Measurements from ENCODE around the gene NEK1. TPM values are rescaled to one million over a fixed set of nuclear protein-coding genes. Genes with fewer than 3 reads are reported as not detected.

NEK1 gene
- total RNA-seq, 1 experiment from 2014 or later, result 8.7 TPM

- no peak overlapping the region for H3K4me3 Mint-ChIP-seq (ENCODE audit: unreplicated experiment)
- Histone ChIP-seq H3K4me3 (ENCODE audit: low read depth, low read length) (no peak overlapping the region), H3K4me1 (no peaks in the 10 kb centered on the region), H3K36me3 (ENCODE audit: control insufficient read depth, insufficient read depth, low read length) (no peaks in the 10 kb centered on the region), H3K9me3 (peaks cover 7% of the 10 kb centered on the region), H3K27me3 (replicated peaks; ENCODE audit: control insufficient read depth, insufficient read depth, low read length) (no peaks in the 10 kb centered on the region)
- POLR2A ChIA-PET, result no interaction called here
- H3K36me3 Mint-ChIP-seq (ENCODE audit: insufficient read depth, unreplicated experiment), result no peaks in the 10 kb centered on the region
- BruUV-seq (replicated peaks), result no TSS peak
- H3K9me3 Mint-ChIP-seq (ENCODE audit: unreplicated experiment), result peaks cover 30% of the 10 kb centered on the region
- intact Hi-C loops (cut with micrococcal nuclease; ENCODE audit: unreplicated experiment), result no loop called here
- CTCF ChIA-PET, result no interaction called here
- DNase-seq, result no peak
- no peak overlapping the region for H3K27ac Mint-ChIP-seq (ENCODE audit: unreplicated experiment)
- no peak for TF ChIP-seq CTCF (IDR thresholded peaks at IDR 0.05; ENCODE audit: insufficient read depth in 1 of 2, low read depth in 1 of 2, low read length in 1 of 2, severe bottlenecking in 1 of 2, unreplicated experiment in 1 of 2)
- no peaks in the 10 kb centered on the region for H3K4me1 Mint-ChIP-seq (ENCODE audit: low read depth, unreplicated experiment)
- no peaks in the 10 kb centered on the region for H3K27me3 Mint-ChIP-seq (ENCODE audit: insufficient read depth, unreplicated experiment)
Measured at GRCh38 chr4:169376421-169376820, 236.0 kb downstream of the NEK1 start.

GRCh38 chr4:169372791-169373190, 239.6 kb downstream of the NEK1 start:
- Mint-ChIP-seq H3K27ac (ENCODE audit: unreplicated experiment) (no peak overlapping the region), H3K27me3 (ENCODE audit: insufficient read depth, unreplicated experiment) (no peaks in the 10 kb centered on the region), H3K4me1 (ENCODE audit: low read depth, unreplicated experiment) (no peaks in the 10 kb centered on the region), H3K36me3 (ENCODE audit: insufficient read depth, unreplicated experiment) (no peaks in the 10 kb centered on the region), H3K4me3 (ENCODE audit: unreplicated experiment) (no peak overlapping the region), H3K9me3 (ENCODE audit: unreplicated experiment) (peaks cover 16% of the 10 kb centered on the region)
- POLR2A ChIA-PET, result no interaction called here
- Histone ChIP-seq H3K4me3 (ENCODE audit: low read depth, low read length) (no peak overlapping the region), H3K4me1 (no peaks in the 10 kb centered on the region), H3K9me3 (peaks cover 7% of the 10 kb centered on the region), H3K36me3 (ENCODE audit: control insufficient read depth, insufficient read depth, low read length) (no peaks in the 10 kb centered on the region), H3K27me3 (replicated peaks; ENCODE audit: control insufficient read depth, insufficient read depth, low read length) (no peaks in the 10 kb centered on the region)
- no peak for DNase-seq
- no peak for TF ChIP-seq CTCF (IDR thresholded peaks at IDR 0.05; ENCODE audit: insufficient read depth in 1 of 2, low read depth in 1 of 2, low read length in 1 of 2, severe bottlenecking in 1 of 2, unreplicated experiment in 1 of 2)
- BruUV-seq (replicated peaks), result no TSS peak
- intact Hi-C loops (cut with micrococcal nuclease; ENCODE audit: unreplicated experiment), result no loop called here
- CTCF ChIA-PET, result no interaction called here

GRCh38 chr4:169369634-169370033, 242.7 kb downstream of the NEK1 start:
- CTCF ChIA-PET, result no interaction called here
- no peak overlapping the region for H3K4me3 ChIP-seq (ENCODE audit: low read depth, low read length)
- no peaks in the 10 kb centered on the region for H3K9me3 Mint-ChIP-seq (ENCODE audit: unreplicated experiment)
- no peaks in the 10 kb centered on the region for H3K36me3 ChIP-seq (ENCODE audit: control insufficient read depth, insufficient read depth, low read length)
- TF ChIP-seq CTCF (IDR thresholded peaks at IDR 0.05; ENCODE audit: insufficient read depth in 1 of 2, low read depth in 1 of 2, low read length in 1 of 2, severe bottlenecking in 1 of 2, unreplicated experiment in 1 of 2), result no peak
- H3K4me3 Mint-ChIP-seq (ENCODE audit: unreplicated experiment), result no peak overlapping the region
- no peaks in the 10 kb centered on the region for H3K36me3 Mint-ChIP-seq (ENCODE audit: insufficient read depth, unreplicated experiment)
- BruUV-seq (replicated peaks), result no TSS peak
- no peaks in the 10 kb centered on the region for H3K27me3 Mint-ChIP-seq (ENCODE audit: insufficient read depth, unreplicated experiment)
- no peaks in the 10 kb centered on the region for H3K4me1 Mint-ChIP-seq (ENCODE audit: low read depth, unreplicated experiment)
- DNase-seq, result peak in 1 of 2 experiments; percentile 3
- H3K27ac Mint-ChIP-seq (ENCODE audit: unreplicated experiment), result no peak overlapping the region
- intact Hi-C loops (cut with micrococcal nuclease; ENCODE audit: unreplicated experiment), result loop anchor here (1.0 kb wide), 1 partner anchor 117 kb away; no protein-coding TSS in a partner anchor
- H3K27me3 ChIP-seq (replicated peaks; ENCODE audit: control insufficient read depth, insufficient read depth, low read length), result no peaks in the 10 kb centered on the region
- H3K9me3 ChIP-seq, result no peaks in the 10 kb centered on the region
- no peaks in the 10 kb centered on the region for H3K4me1 ChIP-seq
- POLR2A ChIA-PET, result no interaction called here
